Endothelial cell of umbilical vein (primary cell): ENCODE data around the gene CD44.

Source experiments
- EZH2 ChIP-seq: IDR thresholded peaks from 2 replicates; pipeline ENCODE4 v1.6.1; 2012; ENCODE audit warnings: borderline replicate concordance, low read depth, mild to moderate bottlenecking, moderate library complexity, low read length, inconsistent platforms; ENCODE audit not compliant: severe bottlenecking
- FOS ChIP-seq: IDR thresholded peaks from 2 replicates; pipeline ENCODE4 v1.6.1; 2011; ENCODE audit warnings: mild to moderate bottlenecking, low read length, moderate library complexity, borderline replicate concordance; ENCODE audit not compliant: insufficient read depth
- TF ChIP-seq, protein P1 (sequence below), 2 donors: IDR thresholded peaks; 1 replicate in 1 of 2; 2 replicates in 1 of 2; pipeline ENCODE4 v1.5.1; 2011; ENCODE audit warnings: low read length in 2 of 2, mild to moderate bottlenecking in 2 of 2, moderate library complexity in 2 of 2, control low read depth in 1 of 2, inconsistent platforms in 1 of 2, low read depth in 1 of 2; ENCODE audit not compliant: insufficient read depth in 1 of 2; ENCODE audit errors: extremely low read depth in 1 of 2

DNA sequence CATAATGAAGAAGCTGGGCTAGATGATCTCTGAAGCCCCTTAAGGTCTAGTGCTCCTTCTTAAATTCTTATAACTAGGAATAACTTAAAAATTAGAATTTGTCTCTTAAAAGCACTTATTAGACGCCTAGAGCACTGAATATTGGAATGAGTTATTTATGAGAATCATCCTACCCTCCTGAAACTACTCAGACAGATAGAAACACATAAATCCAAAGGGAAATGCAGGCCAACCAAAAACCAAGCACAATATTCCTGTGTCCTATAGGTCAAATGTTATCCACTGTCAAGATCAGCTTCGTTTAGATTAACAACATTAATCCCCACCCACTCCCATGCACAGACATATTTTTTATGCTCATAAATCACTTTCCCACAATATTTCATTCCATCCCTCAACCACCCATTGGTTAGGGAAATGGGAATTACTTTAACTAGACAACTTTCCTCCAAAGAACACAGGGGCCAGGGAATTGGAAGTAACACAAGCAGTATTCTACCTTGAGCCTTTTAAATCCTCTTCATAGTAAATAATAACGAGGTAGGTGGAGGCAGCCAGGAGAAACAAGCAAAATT, 87.1 kb downstream of the CD44 start:
- TF ChIP-seq, protein P1, sequence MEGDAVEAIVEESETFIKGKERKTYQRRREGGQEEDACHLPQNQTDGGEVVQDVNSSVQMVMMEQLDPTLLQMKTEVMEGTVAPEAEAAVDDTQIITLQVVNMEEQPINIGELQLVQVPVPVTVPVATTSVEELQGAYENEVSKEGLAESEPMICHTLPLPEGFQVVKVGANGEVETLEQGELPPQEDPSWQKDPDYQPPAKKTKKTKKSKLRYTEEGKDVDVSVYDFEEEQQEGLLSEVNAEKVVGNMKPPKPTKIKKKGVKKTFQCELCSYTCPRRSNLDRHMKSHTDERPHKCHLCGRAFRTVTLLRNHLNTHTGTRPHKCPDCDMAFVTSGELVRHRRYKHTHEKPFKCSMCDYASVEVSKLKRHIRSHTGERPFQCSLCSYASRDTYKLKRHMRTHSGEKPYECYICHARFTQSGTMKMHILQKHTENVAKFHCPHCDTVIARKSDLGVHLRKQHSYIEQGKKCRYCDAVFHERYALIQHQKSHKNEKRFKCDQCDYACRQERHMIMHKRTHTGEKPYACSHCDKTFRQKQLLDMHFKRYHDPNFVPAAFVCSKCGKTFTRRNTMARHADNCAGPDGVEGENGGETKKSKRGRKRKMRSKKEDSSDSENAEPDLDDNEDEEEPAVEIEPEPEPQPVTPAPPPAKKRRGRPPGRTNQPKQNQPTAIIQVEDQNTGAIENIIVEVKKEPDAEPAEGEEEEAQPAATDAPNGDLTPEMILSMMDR (IDR thresholded peaks at IDR 0.05; ENCODE audit: extremely low read depth in 1 of 2, insufficient read depth in 1 of 2, low read depth in 1 of 2, low read length in 2 of 2), result no peak
- TF ChIP-seq FOS (no peak), EZH2 (no peak)
